Measurements from ENCODE around the gene MYF5. TPM values are rescaled to one million over a fixed set of nuclear protein-coding genes. Genes with fewer than 3 reads are reported as not detected.

Gene MYF5
- total and polyA plus RNA-seq, 8 donors, result not detected

DNA sequence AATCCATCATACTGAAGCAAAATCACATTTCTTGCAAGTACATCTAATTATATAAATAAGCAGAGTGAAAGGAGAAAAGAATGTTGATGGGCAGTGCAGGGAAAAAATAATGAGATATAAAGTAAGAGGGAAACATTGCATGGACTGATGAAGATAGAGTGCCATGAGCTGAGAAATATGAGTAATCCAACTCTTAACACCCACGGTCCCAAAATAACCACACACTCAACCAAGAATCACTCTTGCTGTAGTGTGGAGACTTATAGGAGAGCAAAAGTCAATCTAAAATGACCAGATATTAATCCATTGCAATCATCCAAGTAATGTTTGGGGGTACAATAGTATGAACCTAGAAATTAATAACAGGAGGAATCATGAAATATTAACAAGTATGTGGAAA lies 40.2 kb downstream of the MYF5 start:
- DNase-seq (no peak), ATAC-seq (no peak)
- Histone ChIP-seq H3K36me3 (no peaks in the 10 kb centered on the region), H3K27ac (no peak overlapping the region), H3K9me3 (no peaks in the 10 kb centered on the region), H3K4me3 (no peak overlapping the region), H3K27me3 (no peaks in the 10 kb centered on the region), H3K4me1 (no peaks in the 10 kb centered on the region)
- TF ChIP-seq, protein P1, sequence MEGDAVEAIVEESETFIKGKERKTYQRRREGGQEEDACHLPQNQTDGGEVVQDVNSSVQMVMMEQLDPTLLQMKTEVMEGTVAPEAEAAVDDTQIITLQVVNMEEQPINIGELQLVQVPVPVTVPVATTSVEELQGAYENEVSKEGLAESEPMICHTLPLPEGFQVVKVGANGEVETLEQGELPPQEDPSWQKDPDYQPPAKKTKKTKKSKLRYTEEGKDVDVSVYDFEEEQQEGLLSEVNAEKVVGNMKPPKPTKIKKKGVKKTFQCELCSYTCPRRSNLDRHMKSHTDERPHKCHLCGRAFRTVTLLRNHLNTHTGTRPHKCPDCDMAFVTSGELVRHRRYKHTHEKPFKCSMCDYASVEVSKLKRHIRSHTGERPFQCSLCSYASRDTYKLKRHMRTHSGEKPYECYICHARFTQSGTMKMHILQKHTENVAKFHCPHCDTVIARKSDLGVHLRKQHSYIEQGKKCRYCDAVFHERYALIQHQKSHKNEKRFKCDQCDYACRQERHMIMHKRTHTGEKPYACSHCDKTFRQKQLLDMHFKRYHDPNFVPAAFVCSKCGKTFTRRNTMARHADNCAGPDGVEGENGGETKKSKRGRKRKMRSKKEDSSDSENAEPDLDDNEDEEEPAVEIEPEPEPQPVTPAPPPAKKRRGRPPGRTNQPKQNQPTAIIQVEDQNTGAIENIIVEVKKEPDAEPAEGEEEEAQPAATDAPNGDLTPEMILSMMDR (IDR thresholded peaks at IDR 0.05), result no peak
- intact Hi-C loops (cut with DNase I), result no loop called here

GRCh38 chr12:80761838-80762237 lies 45.1 kb downstream of the MYF5 start:
- no peak for ATAC-seq
- Histone ChIP-seq H3K27me3 (no peaks in the 10 kb centered on the region), H3K9me3 (no peaks in the 10 kb centered on the region), H3K36me3 (no peaks in the 10 kb centered on the region), H3K4me3 (no peak overlapping the region), H3K4me1 (no peaks in the 10 kb centered on the region), H3K27ac (no peak overlapping the region)
- intact Hi-C loops (cut with DNase I), result loop anchor here in 1 of 2 donors (5.0 kb wide), 1 partner anchor 350 kb away; no protein-coding TSS in a partner anchor
- TF ChIP-seq, protein P1 (IDR thresholded peaks at IDR 0.05), result no peak
- no peak for DNase-seq

DNA sequence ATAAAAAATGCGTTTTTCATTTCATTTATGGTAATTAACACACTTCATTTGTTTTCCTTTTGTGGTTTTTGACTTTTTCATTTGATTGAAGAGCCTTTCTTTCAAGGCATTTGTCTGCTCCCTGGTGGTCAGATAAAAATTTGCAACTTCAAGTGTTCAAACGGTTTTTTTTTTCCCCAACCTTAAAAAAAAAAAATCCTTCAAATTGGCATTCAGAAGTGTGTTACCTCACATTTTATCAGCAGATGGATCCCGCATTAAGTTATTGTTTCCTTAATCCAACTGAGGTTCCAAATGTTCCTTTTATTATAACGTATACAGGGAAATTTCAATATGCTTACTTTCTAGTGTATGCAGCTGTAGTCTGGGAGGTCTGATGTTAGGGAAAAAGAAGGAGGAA lies 47.2 kb downstream of the MYF5 start:
- DNase-seq (peak in 2 of 4 donors; percentile 41 to 54), ATAC-seq (peak; percentile 38)
- no peak overlapping the region for H3K27ac ChIP-seq
- no peak overlapping the region for H3K4me3 ChIP-seq
- H3K9me3 ChIP-seq, result no peaks in the 10 kb centered on the region
- H3K36me3 ChIP-seq, result no peaks in the 10 kb centered on the region
- intact Hi-C loops (cut with DNase I), result loop anchor here in 1 of 2 donors (5.0 kb wide), 1 partner anchor 352 kb away; no protein-coding TSS in a partner anchor
- TF ChIP-seq, protein P1 (IDR thresholded peaks at IDR 0.05), result peak in 1 of 2 donors; percentile 38
- no peaks in the 10 kb centered on the region for H3K4me1 ChIP-seq
- no peaks in the 10 kb centered on the region for H3K27me3 ChIP-seq

DNA sequence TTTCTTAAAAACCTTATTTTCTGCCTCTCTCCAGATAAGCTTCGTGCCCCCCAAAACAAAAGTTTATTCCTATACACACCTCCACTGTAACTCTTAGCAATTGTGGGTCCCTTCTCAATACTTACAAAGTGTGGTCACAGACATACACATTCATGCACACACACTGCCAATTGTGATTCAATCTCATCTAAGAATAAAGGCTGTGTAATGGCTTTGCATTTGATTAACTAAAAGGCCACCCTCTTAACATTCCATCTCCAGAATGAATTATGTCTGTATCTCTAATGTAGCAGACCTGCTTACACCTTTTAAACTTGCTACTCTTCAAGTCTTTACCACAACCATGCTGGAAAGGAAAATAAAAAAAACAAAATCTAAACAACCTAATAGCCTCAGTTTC lies 49.5 kb downstream of the MYF5 start:
- TF ChIP-seq, protein P1 (IDR thresholded peaks at IDR 0.05), result no peak
- Histone ChIP-seq H3K4me1 (no peaks in the 10 kb centered on the region), H3K4me3 (no peak overlapping the region), H3K27ac (no peak overlapping the region), H3K27me3 (no peaks in the 10 kb centered on the region), H3K9me3 (no peaks in the 10 kb centered on the region), H3K36me3 (no peaks in the 10 kb centered on the region)
- ATAC-seq (no peak), DNase-seq (no peak)
- intact Hi-C loops (cut with DNase I), result no loop called here

- intact Hi-C loops (cut with DNase I), result no loop called here
These were observed 50.2 kb downstream of the MYF5 start for GRCh38 chr12:80766897-80767296.

More at GRCh38 chr12:80766897-80767296, 50.2 kb downstream of the MYF5 start:
- H3K36me3 ChIP-seq, result no peaks in the 10 kb centered on the region
- no peak for ATAC-seq
- no peaks in the 10 kb centered on the region for H3K9me3 ChIP-seq
- H3K27ac ChIP-seq, result no peak overlapping the region
- H3K4me1 ChIP-seq, result no peaks in the 10 kb centered on the region
- peak in 1 of 4 donors; percentile 1 for DNase-seq
- H3K4me3 ChIP-seq, result no peak overlapping the region
- no peaks in the 10 kb centered on the region for H3K27me3 ChIP-seq
- TF ChIP-seq, protein P1 (IDR thresholded peaks at IDR 0.05), result no peak

Other genes with a start within 250 kb of the MYF5 start
- gene MYF6, start 9.3 kb upstream of the MYF5 start, total RNA-seq, result not detected
- under 1 TPM; 0.13 to 0.46 (median 0.24) TPM for gene MYF6, start 9.3 kb upstream of the MYF5 start, polyA plus RNA-seq (ENCODE audit: insufficient read length in 6 of 6)
- gene LIN7A, start 221.0 kb downstream of the MYF5 start, total RNA-seq, result 10 to 100 TPM in 1 of 2 donors, 1 to 10 TPM in 1; 9.9 to 11.7 TPM
- 10 to 100 TPM; 14.3 to 22.7 (median 19.3) TPM for gene LIN7A, start 221.0 kb downstream of the MYF5 start, polyA plus RNA-seq (ENCODE audit: insufficient read length in 6 of 6)